ENCODE measurements around the gene P2RY6. TPM values are rescaled to one million over a fixed set of nuclear protein-coding genes. Genes with fewer than 3 reads are reported as not detected.

The P2RY6 gene
- total RNA-seq, 1 donor from 2014 or later = not detected

DNA sequence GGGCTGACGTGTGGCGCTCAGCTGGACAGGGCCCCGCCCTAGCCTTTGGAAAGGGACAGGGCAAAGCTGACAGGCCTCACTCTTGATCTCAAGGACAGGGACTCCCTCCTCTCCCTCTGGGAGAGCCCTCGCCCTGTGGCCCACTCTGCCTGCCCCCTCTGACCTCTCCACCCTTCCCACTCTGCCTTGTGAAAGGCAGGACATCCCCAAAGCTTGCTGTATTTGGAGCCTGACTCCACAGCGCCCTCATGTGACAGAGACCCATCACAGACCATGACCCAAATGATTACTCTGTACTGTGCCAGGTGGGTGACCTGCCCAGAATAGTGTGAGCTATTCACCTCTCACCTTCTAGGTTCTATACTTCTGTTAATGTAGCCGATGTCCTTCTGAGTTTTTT, 35.3 kb upstream of the P2RY6 start:
- intact Hi-C loops (cut with micrococcal nuclease) = no loop called here

DNA sequence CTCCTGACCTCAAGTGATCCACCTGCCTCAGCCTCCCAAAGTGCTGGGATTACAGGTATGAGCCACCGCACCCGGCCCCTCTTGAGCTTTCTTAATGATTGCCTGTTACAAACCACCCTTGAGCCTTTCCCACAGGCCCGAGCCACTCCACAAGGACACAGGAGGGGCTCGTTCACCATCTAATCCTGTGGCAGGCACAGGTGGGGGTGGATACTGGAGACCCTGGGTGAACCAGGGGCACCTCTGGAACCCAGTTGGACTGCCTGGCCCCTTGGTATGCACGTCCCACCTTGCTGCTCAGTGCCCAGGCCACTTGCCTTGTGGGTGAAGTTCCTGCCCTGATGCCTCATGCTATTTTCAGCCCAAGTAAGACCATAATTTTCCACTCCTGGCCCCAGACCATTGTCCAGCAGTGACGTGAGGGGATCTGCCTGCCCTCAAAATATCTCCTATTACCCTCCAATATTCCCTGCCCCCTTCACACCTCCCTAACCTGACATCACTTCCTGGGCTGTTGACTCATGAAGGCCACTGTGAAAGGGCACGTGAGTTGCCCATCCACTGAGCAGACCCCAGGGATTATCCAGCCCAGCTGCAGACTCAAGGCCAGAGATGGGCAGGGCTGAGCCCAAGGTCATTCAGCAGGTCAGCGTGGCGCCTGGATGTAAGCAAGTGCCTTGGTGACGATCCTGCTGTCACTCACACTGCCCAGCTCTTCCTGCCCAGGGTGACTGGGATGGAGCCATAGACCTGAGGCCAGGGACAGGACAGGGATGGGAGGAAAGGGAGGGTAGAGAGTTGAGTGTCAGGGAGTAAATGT, 34.5 kb upstream of the P2RY6 start:
- intact Hi-C loops (cut with micrococcal nuclease) = no loop called here

DNA sequence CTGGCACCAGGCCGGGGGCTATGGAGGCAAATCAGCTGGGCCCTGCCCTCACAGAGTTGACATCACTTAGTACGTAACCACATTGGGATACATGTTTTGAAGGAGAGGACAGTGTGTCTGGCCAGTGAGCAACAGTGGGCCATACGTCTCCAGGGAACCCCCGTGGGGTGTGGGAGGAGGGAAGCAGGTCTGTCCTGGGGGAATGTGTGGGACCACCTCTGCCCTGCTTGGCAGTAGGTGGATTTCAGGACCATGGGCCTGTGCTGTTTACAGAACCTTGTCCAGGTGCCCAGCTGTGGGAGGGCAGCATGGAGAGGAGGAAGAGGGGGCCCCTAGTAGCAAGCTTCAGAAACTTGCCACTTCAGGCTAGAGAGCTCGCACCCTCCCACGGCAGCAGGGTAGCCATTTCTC, 33.0 kb upstream of the P2RY6 start:
- intact Hi-C loops (cut with micrococcal nuclease) = no loop called here

DNA sequence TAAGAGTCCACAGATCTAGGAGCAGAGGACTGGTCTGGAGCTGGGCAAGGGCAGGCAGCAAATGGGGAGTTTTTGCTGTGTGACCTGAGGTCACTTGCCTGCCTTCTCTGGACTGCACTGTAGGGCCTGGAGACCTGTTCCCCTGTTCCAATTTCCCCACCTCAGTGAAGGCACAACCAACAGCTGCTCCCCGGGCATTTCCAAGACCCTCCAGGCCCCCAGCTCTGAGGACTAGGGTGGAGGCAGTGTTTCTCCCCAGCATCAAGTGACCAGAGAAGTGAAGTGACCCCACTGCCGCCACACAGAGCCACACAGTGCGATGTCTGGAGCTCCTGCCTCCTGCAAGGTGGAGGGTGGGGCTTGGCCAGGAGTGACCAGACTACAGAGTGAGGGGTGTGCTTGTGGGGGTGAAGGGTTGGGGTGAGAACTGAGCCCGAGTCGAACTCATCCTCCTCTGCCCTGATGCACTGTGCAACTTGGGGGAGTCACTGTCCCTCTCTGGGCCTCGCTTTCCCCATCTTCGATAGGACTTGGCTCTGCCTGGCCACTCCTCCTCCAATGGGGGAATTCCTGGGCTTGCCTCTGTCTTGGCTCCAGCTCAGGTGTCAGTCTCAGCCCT, 32.5 kb upstream of the P2RY6 start:
- intact Hi-C loops (cut with micrococcal nuclease) = loop anchor here (5.0 to 10.0 kb wide), 2 partner anchors 265 to 427 kb away; partner anchors contain the start of gene ATG16L2

DNA sequence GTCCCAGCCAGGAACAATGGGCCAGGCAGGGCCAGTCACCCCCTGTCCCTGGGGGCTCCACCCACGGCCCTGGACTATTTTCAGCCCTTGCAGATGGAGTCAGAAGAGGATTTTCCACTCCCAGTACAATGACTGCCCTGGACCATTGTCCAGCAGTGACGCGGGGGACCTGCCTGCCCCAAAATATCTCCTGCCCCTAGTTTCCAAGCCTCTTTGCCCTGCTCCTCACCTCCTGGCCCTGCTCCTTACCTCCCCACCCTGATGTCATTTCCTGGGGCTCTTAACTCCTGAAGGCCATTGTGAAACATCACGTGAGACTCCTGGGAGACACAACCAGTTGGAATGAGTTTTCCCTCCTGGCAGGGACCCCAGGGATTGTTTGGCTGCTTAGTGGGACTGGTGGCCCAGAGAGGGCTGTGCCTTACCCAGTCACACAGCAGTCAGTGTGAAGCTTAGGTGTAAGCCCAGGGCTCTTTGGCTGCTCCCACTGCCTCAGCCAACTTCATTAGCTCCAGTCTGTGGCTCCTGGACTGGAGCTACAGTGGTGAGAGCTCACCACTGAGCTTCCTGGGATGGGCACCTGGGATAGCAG, 31.9 kb upstream of the P2RY6 start:
- intact Hi-C loops (cut with micrococcal nuclease) = loop anchor here (5.0 to 10.0 kb wide), 2 partner anchors 265 to 428 kb away; partner anchors contain the start of gene ATG16L2

DNA sequence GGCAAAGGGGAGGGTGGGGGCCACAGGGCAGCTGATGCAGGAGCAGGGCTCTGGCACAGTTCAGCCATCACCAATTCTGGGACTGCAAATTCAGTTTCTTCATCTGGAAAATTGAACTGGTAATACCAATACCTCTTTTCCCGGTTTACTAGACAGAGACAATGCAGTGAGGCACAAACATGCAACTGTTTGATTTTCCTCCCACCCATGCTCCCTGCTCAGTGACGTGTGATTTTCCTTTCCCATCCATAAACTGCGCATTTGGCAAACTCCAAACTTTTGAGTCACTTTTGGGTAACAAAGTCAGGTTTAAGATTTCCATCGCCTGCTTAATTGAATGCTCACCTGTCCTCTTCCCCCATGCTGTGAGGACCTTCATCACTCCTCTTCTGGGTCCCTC, 30.8 kb upstream of the P2RY6 start:
- intact Hi-C loops (cut with micrococcal nuclease) = loop anchor here (5.0 to 10.0 kb wide), 2 partner anchors 266 to 429 kb away; partner anchors contain the start of gene ATG16L2

DNA sequence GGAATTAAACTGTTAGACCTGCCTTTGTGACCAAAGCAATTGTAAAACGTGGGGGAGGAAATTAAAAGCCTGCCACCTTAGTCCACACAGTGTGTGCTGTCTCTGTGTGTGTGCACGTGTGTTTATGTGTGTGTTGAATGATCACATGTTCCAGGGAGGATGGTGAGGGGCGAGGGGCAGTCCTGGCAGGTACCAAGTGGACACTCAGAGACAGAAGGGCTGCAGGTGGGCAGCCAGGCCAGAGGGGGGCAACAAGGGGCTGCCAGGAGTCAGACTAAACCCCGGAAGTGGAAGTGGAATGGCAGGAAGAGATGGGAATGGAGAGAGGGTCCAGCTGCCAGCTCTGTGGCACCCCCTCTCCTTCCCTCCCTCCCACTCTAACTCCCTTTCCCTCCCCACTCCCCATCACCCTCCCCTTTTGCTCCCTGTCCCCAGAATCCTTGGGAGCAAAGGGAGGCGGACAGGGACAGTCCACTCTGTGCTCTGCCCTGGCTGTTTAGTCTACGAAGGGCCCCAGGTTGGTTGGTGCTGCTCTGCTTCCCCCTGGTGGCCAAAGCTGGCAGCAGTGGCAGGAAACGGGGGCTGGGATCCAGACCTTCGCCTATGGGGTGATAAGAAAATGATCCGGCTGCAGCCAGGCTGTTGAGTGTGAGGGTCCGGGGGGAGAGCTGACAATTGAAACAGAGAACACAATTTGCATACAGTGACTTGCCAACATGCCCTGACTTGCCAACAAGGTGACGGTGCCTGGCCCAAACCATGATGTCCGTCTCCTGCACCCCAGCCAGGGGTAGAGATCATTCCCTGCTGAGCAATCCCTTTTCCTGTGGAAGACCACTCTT, 29.7 kb upstream of the P2RY6 start:
- intact Hi-C loops (cut with micrococcal nuclease) = loop anchor here (1.0 to 10.0 kb wide), 8 partner anchors 57 to 771 kb away; partner anchors contain the start of gene ATG16L2

DNA sequence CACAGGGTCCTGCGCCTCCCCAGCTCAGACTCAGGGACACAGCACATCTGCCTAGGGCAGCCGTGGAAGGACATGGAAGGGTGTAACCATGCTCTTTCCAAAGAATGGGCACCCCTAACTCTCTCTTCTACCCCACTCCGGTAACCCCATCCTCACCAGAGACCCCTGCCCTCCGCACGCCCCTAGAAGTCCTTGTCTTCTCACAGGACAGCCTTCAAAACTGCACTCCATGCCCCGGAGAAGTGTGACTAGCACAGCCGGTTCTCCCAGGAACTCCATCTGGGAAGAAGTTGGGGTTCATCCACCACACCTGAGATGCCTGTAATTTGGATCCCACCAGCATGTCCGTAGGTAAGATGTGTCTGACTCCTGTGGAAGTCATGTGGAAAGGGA, 29.0 kb upstream of the P2RY6 start:
- intact Hi-C loops (cut with micrococcal nuclease) = loop anchor here (2.0 to 10.0 kb wide), 4 partner anchors 268 to 658 kb away; partner anchors contain the start of gene ATG16L2

DNA sequence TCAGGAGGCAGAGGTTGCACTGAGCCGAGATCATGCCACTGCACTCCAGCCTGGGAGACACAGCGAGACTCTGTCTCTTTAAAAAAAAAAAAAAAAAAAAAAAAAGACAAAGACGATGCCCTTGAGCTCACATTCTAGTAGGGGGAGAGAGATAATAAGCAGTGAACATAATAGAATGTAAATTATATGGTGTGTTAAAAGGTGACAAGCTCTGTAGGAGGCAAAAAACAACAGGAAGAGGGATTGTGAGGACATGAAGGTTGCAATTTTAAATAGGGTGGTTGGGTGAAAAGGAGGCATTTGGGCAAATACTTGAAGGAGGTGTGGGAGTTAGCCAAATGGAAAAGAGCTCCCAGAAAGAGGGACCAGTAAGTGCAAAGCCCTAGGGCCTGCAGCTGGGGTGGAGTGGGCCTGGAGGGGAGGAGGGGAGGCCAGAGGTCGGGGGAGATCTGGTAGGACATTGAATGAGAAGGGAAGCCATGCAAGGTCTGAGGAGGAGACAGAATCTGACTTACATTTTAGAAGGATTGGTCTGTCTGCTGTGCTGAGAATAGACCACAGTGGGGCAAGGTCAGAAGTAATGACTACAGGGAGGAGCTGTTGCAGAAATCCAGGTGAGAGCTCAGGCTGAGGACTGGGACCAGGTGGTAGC, 27.4 kb upstream of the P2RY6 start:
- intact Hi-C loops (cut with micrococcal nuclease) = loop anchor here (5.0 to 10.0 kb wide), 2 partner anchors 270 to 432 kb away; partner anchors contain the start of gene ATG16L2

DNA sequence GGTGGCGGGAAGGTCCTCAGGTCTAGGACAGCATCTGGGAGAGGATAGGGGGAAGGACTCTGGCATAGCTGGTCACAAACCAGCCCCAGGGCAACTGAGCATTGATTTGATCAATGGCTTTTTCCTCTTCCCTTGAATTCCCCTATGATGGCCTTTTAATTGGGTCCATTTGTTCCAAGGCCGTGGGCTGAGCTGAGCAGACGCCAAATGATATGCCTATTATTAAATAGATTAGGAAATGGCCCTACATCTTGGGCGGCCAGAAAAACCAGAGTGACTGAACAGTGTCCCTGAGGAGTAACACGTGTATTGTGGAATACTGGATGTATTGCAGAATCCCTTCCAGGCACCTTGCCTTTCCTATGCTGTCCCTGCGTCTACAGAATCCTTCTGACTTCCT, 26.7 kb upstream of the P2RY6 start:
- intact Hi-C loops (cut with micrococcal nuclease) = loop anchor here (10.0 kb wide), 1 partner anchor 271 kb away; no protein-coding TSS in a partner anchor

DNA sequence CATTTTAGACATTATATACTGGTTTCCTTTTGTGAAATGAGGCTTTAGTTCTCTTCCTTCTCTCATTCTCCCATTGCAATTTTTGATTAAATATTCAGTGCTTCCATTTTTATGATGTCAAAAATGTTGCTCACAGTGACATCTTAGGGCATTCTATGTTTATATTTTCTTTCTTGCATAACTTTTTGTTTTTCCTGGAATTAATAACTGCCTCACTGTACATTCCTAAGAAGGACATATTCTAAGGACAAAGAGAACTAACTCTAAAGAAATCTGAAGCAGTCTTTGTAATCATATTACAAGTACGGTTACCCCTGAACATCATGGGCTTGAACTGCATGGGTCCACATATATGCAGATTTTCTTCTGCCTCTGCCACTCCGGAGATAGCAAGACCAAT, 25.8 kb upstream of the P2RY6 start:
- intact Hi-C loops (cut with micrococcal nuclease) = loop anchor here (10.0 kb wide), 1 partner anchor 272 kb away; no protein-coding TSS in a partner anchor

DNA sequence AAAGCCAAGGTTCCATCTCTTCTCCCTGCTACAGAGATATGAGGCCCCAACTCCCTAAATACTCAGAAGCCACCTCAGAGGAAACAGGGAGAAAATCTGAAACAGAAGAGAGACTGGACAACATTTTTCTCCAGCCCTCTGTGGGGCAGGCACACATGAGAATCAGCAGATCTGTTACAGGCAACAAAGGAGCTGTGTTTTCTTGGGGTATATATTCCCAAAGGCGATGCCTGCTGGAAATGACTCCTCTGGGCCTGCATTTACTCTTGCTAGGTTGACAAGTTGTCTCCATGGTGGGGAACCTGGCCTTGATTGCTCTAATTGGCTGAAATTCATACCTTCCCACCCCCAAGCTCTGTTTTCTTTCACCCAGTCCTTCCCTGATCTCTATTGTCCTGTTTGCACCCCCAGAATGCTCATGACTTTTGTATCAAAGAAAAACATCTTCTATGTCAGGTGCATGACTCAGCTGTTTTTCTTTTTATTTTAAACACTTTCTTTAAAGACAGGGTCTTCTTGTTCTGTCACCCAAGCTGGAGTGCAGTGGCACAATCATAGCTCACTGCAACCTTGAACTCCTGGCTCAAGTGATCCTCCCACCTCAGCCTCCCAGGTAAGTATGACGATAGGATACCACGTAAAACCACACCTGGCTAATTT, 23.5 kb upstream of the P2RY6 start:
- intact Hi-C loops (cut with micrococcal nuclease) = loop anchor here (10.0 kb wide), 1 partner anchor 274 kb away; no protein-coding TSS in a partner anchor

DNA sequence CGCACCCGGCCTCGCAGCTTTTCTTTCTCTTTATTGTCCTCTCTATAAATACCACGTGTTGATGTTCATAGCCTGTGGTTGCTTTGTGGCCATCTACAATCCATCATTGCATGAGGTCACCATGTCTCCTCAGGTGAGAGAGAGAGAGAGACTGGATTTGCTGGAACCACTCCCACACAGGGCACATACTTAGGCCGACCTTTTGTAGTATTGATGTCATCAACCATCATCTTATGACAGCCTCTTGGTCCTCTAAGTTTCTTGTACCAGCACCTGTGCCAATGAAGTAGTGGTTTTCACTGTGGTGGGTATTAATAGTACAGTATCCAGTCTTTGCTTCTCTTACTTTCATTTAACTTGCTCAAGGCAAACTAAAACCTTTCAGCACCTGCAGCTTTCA, 22.8 kb upstream of the P2RY6 start:
- intact Hi-C loops (cut with micrococcal nuclease) = loop anchor here (10.0 kb wide), 1 partner anchor 275 kb away; no protein-coding TSS in a partner anchor

DNA sequence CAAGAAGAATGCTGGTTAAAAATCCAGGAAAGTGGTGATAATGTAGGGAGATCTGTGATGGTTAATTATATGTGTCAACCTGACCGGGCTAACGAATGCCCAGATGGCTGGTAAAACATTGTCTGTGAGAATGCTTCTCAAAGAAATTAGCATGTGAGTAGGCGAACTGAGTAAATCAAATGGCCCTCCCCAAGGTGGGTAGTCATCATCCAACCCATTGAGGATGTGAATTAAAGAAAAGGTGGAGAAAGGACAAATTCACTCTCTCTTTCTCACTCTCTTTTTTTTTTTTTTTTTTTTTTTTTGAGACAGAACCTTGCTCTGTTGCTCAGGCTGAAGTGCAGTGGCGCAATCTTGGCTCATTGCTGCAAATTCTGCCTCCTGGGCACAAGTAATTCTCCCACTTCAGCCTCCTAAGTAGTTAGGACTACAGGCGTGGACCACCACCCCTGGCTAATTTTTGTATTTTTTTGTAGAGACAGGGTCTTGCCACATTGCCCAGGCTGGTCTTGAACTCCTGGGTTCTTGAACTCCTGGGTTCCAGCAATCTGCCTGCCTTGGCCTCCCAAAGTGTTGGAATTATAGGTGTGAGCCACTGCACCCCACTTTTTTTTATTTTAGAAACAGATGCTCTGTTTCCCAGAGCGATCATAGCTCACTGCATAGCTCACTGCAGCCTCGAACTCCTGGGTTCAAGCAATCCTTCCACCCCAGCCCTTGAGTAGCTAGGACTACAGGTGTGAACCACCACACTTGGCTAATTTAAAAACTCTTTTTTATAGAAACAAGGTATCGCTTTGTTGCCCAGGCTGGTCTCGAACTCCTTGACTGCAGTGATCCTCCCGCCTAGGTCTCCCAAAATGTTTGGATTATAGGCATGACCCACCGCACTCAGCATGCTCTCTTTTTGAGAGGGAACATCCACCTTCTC, 22.0 kb upstream of the P2RY6 start:
- intact Hi-C loops (cut with micrococcal nuclease) = loop anchor here (5.0 to 10.0 kb wide), 2 partner anchors 87 to 275 kb away; no protein-coding TSS in a partner anchor

DNA sequence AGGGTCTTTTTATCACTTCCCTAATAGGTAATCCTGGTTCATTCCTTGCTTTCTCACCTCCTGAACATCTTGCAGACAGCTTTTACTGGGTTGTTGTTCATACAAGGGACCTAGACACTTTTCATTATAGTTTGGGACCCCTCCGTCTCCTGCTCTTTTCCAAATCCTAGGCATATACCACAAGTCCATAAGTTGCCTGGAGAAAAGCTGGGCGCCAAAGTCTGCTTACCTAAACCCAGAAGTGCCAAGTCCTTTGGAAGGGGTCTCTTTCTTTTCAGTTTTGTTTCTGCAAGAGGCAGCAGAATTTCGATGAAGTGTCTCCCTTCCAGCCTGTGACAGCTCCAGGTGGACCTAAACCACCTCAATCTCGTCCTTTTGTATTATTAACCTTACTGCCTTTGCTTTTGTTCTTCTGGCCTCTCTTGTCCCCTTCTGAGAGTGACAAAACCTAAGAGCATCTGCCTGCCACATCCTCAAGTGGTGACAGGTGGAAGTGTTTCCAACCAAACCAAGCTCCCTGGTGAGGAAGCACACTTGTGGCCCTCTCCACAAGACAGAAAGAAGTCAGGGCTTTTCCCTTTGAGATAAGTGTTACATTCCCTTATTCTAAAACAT, 19.5 kb upstream of the P2RY6 start:
- intact Hi-C loops (cut with micrococcal nuclease) = loop anchor here (2.0 to 5.0 kb wide), 2 partner anchors 36 to 85 kb away; no protein-coding TSS in a partner anchor

DNA sequence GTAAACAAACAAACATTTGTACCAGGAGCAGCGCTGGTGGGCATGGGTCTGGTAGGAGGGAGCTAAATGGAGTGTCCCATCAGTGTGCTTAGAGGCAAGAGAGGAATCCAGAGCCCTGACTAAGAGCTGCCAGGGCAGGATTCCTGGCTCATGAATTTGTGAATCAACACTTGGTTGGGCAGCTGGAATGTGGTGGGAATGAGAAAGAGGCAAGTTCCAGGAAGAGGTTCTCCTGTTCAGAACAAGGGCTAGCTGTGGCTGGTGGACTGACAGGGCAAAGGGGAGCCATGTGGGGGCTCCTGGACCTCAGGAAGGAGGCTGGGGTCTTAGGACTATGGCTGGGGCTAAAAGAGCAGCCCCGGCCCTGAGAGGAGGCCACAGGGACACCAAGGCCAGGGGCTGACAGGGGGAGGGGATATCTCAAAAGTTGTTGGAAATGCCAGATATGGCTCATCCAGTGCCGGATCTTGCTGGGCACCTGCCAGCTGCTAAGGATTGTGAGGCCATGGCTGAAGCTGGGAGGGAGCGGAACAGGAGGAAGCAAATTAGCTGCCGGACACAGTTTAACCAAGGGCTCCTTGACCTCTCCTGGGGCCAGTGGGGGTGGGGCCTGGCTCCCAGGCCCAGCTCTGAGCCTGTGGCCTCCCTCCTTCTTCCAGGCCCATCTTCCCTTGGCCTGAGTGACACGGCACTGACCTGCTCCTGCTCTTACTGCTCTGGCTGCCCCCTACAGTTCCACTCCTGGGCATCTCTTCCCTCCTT, 14.6 kb upstream of the P2RY6 start:
- intact Hi-C loops (cut with micrococcal nuclease) = no loop called here
